Right lobe of liver (tissue), 6 donors: ENCODE measurements around the gene RABGAP1. TPM values are rescaled to one million over a fixed set of nuclear protein-coding genes. Genes with fewer than 3 reads are reported as not detected.

Experiments
- ATAC-seq, 4 donors: fragments of 200-7000 bp; cut with Tn5 transposase; one replicate each; pipeline ENCODE4 v1.9.1; 2020; ENCODE audit warnings: mild to moderate bottlenecking in 4 of 4, moderate library complexity in 4 of 4
- DNase-seq, 3 donors: peaks; one replicate each; pipeline ENCODE4 v3.0.0-alpha.2; 2020
- H3K27ac ChIP-seq, 3 donors: fragments of 200-600 bp; one replicate each; pipeline ENCODE4 v1.8.0; 2022
- H3K27me3 ChIP-seq, 2 donors: fragments of 200-600 bp; one replicate each; pipeline ENCODE4 v1.8.0; 2022
- H3K36me3 ChIP-seq, 4 donors: fragments of 200-600 bp; sonication (generic) in 1 of 4; one replicate each; pipeline versions ENCODE4 v1.5.1 to v1.8.0; 2017 to 2022; ENCODE audit warnings: control low read depth in 1 of 4
- H3K4me1 ChIP-seq, 4 donors: fragments of 200-600 bp; sonication (generic) in 1 of 4; one replicate each; pipeline versions ENCODE4 v1.5.1 to v1.8.0; 2017 to 2022; ENCODE audit warnings: control low read depth in 1 of 4
- H3K4me3 ChIP-seq, 3 donors: fragments of 200-600 bp; one replicate each; pipeline ENCODE4 v1.8.0; 2022
- H3K9me3 ChIP-seq, 4 donors: fragments of 200-600 bp; sonication (generic) in 1 of 4; one replicate each; pipeline versions ENCODE4 v1.5.1 to v1.8.0; 2017 to 2022; ENCODE audit warnings: control low read depth in 1 of 4
- POLR2A ChIP-seq: fragments of 450-650 bp; IDR thresholded peaks from one replicate; pipeline ENCODE4 v1.6.1; 2017; ENCODE audit warnings: antibody characterized with exemption, mild to moderate bottlenecking
- WGBS: methylation state at CpG from one replicate; pipeline ENCODE4 v1.1.6; 2018; ENCODE audit warnings: low coverage, low lambda C conversion rate; ENCODE audit not compliant: insufficient coverage; ENCODE audit errors: missing lambda C conversion rate; 5-methylcytosine and 5-hydroxymethylcytosine counted together
- intact Hi-C, 2 donors: fragments of 100-400 bp; cut with DNase I; formaldehyde crosslinking; loops; one replicate each; pipeline versions ENCODE4 v1.11.2 to v1.14.1; 2022
- total RNA-seq, 6 experiments: library from RNA; depleted of rRNA in 2 of 6; stranded (reverse); fragments of >200 nt in 2 of 6; fragmentation: NEBNext Ultra II Directional in 3 of 6; extraction: Animal tissue kit (Norgen Biotek cat#: 25700) in 3 of 6; gene quantifications; one replicate each; pipeline versions ENCODE4 v1.1.0 to v1.2.4, GENCODE V29; 2016 to 2023
- TF ChIP-seq, protein P1 (sequence below), 4 donors: fragments of 200-600 bp in 3 of 4; fragments of 450-650 bp in 1 of 4; IDR thresholded peaks; one replicate each; pipeline versions ENCODE4 v1.5.1 to v1.8.0; 2016 to 2022; ENCODE audit warnings: antibody characterized with exemption in 4 of 4, mild to moderate bottlenecking in 2 of 4
- donor health status: DM: no; HTN: yes; CAD: no.
- donor health status: DM: no; HTN: no; CAD: no.
- donor health status: DM: no; HTN: no; CAD: no.
- donor health status: DM: no; HTN: yes; CAD: no.
- donor health status: DM: no; HTN: yes; CAD: no.

RABGAP1 gene
- total RNA-seq, 6 experiments from 2014 or later: 11.4 to 15.4 (median 13.5) TPM

- peak in 3 of 4 donors; percentile 39 to 76 (median 40) for ATAC-seq
- 87% methylated on average over 9 of the region's 9 CpGs for WGBS
- H3K36me3 ChIP-seq: peaks cover 0 to 3% (median 1%) of the 10 kb centered on the region in 4 donors
- H3K9me3 ChIP-seq: no peaks in the 10 kb centered on the region
- intact Hi-C loops: no loop called here
- no peak for DNase-seq
- H3K27ac ChIP-seq: no peak overlapping the region
- H3K27me3 ChIP-seq: no peaks in the 10 kb centered on the region
- no peak overlapping the region for H3K4me3 ChIP-seq
- TF ChIP-seq POLR2A: no peak
- TF ChIP-seq, protein P1, sequence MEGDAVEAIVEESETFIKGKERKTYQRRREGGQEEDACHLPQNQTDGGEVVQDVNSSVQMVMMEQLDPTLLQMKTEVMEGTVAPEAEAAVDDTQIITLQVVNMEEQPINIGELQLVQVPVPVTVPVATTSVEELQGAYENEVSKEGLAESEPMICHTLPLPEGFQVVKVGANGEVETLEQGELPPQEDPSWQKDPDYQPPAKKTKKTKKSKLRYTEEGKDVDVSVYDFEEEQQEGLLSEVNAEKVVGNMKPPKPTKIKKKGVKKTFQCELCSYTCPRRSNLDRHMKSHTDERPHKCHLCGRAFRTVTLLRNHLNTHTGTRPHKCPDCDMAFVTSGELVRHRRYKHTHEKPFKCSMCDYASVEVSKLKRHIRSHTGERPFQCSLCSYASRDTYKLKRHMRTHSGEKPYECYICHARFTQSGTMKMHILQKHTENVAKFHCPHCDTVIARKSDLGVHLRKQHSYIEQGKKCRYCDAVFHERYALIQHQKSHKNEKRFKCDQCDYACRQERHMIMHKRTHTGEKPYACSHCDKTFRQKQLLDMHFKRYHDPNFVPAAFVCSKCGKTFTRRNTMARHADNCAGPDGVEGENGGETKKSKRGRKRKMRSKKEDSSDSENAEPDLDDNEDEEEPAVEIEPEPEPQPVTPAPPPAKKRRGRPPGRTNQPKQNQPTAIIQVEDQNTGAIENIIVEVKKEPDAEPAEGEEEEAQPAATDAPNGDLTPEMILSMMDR (IDR thresholded peaks at IDR 0.05): no peak
- H3K4me1 ChIP-seq: no peaks in the 10 kb centered on the region
Observed at GRCh38 chr9:123059472-123060220, 118.8 kb downstream of the RABGAP1 start.

GRCh38 chr9:123061216-123061615, 120.4 kb downstream of the RABGAP1 start:
- intact Hi-C loops: no loop called here
- peaks cover 0 to 10% (median 6%) of the 10 kb centered on the region in 4 donors for H3K36me3 ChIP-seq
- WGBS: 98% methylated on average over 7 of the region's 7 CpGs

GRCh38 chr9:123062351-123063176, 121.7 kb downstream of the RABGAP1 start:
- no peaks in the 10 kb centered on the region for H3K9me3 ChIP-seq
- H3K27ac ChIP-seq: no peak overlapping the region
- ATAC-seq (no peak), DNase-seq (no peak)
- intact Hi-C loops: no loop called here
- H3K4me3 ChIP-seq: no peak overlapping the region
- TF ChIP-seq, protein P1 (IDR thresholded peaks at IDR 0.05): no peak
- H3K36me3 ChIP-seq: peaks cover 0 to 19% (median 11%) of the 10 kb centered on the region in 4 donors
- WGBS: 88% methylated on average over 7 of the region's 7 CpGs
- no peaks in the 10 kb centered on the region for H3K4me1 ChIP-seq
- H3K27me3 ChIP-seq: no peaks in the 10 kb centered on the region

More at GRCh38 chr9:123061216-123061615, 120.4 kb downstream of the RABGAP1 start:
- no peaks in the 10 kb centered on the region for H3K4me1 ChIP-seq
- no peak overlapping the region for H3K27ac ChIP-seq
- ATAC-seq (no peak), DNase-seq (no peak)
- H3K9me3 ChIP-seq: no peaks in the 10 kb centered on the region
- no peak overlapping the region for H3K4me3 ChIP-seq
- TF ChIP-seq, protein P1 (IDR thresholded peaks at IDR 0.05): no peak
- no peak for TF ChIP-seq POLR2A
- H3K27me3 ChIP-seq: no peaks in the 10 kb centered on the region

DNA sequence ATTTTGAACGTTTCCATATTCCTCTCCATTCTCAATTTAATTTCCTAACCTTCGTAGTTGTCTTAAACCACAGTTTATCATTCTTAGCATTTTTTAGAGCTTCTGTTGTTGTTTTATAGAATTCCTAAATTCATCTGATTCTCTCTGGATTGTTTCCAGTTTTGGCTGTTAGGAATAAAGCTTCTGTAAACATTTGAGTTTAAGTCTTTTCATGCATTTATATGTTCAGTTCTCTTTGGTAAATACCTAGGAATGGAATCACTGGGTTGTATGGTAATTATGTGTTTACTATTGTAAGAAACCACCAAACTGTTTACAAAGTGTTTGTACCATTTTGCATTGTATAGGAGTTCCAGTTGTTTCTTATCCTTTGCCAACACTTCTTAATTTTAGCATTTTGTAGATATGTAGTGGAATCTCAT, 122.4 kb downstream of the RABGAP1 start:
- Histone ChIP-seq H3K4me1 (no peaks in the 10 kb centered on the region), H3K4me3 (no peak overlapping the region), H3K27ac (no peak overlapping the region), H3K9me3 (no peaks in the 10 kb centered on the region), H3K36me3 (peaks cover 0 to 19% (median 11%) of the 10 kb centered on the region in 4 donors), H3K27me3 (no peaks in the 10 kb centered on the region)
- TF ChIP-seq POLR2A: no peak
- TF ChIP-seq, protein P1 (IDR thresholded peaks at IDR 0.05): no peak
- intact Hi-C loops: no loop called here
- ATAC-seq (no peak), DNase-seq (no peak)
- WGBS: 93% methylated on average over 2 of the region's 2 CpGs
